Measurements from ENCODE around the gene MKS1.

DNA sequence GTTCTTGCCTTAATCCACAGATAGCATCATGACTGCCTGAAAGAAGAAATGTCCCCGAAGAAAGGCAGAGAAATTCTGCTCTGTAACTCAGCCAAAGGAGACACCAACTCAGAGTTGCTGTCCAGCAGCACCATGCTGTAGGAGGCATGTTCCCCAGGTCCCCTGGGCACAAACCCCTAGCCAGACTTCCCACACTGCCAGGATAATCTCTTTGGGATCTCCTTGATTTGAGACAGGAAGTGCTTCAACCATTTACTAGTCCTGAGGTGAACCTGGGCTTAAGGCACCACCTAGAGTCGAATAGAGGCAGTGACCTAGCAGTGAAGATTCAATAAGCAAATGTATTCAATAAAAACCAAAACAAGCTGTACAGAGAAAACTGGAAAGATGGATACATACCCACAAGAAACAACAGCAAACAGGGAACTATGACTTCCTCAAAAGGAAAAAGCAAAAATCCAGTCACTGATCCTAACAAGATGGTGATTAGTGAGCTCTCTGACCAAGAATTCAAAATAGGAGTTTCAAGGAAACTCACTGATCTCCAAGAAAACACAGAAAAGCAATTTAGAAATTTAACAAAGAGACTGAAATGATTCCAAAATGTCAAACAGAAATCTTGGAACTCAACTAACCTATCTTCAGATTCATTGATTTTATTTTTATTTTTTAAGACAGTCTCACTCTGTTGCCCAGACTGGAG is 46.5 kb downstream of the MKS1 start:
- TF ChIP-seq, protein P1, sequence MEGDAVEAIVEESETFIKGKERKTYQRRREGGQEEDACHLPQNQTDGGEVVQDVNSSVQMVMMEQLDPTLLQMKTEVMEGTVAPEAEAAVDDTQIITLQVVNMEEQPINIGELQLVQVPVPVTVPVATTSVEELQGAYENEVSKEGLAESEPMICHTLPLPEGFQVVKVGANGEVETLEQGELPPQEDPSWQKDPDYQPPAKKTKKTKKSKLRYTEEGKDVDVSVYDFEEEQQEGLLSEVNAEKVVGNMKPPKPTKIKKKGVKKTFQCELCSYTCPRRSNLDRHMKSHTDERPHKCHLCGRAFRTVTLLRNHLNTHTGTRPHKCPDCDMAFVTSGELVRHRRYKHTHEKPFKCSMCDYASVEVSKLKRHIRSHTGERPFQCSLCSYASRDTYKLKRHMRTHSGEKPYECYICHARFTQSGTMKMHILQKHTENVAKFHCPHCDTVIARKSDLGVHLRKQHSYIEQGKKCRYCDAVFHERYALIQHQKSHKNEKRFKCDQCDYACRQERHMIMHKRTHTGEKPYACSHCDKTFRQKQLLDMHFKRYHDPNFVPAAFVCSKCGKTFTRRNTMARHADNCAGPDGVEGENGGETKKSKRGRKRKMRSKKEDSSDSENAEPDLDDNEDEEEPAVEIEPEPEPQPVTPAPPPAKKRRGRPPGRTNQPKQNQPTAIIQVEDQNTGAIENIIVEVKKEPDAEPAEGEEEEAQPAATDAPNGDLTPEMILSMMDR (IDR thresholded peaks at IDR 0.05; ENCODE audit: poor library complexity, severe bottlenecking), result peak; percentile 79
- no peak for TF ChIP-seq POLR2AphosphoS5 (IDR thresholded peaks at IDR 0.05)
- TF ChIP-seq, protein P2, sequence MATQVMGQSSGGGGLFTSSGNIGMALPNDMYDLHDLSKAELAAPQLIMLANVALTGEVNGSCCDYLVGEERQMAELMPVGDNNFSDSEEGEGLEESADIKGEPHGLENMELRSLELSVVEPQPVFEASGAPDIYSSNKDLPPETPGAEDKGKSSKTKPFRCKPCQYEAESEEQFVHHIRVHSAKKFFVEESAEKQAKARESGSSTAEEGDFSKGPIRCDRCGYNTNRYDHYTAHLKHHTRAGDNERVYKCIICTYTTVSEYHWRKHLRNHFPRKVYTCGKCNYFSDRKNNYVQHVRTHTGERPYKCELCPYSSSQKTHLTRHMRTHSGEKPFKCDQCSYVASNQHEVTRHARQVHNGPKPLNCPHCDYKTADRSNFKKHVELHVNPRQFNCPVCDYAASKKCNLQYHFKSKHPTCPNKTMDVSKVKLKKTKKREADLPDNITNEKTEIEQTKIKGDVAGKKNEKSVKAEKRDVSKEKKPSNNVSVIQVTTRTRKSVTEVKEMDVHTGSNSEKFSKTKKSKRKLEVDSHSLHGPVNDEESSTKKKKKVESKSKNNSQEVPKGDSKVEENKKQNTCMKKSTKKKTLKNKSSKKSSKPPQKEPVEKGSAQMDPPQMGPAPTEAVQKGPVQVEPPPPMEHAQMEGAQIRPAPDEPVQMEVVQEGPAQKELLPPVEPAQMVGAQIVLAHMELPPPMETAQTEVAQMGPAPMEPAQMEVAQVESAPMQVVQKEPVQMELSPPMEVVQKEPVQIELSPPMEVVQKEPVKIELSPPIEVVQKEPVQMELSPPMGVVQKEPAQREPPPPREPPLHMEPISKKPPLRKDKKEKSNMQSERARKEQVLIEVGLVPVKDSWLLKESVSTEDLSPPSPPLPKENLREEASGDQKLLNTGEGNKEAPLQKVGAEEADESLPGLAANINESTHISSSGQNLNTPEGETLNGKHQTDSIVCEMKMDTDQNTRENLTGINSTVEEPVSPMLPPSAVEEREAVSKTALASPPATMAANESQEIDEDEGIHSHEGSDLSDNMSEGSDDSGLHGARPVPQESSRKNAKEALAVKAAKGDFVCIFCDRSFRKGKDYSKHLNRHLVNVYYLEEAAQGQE (IDR thresholded peaks at IDR 0.05; ENCODE audit: borderline replicate concordance), result no peak
